Measurements from ENCODE around the gene HRAS. TPM values are rescaled to one million over a fixed set of nuclear protein-coding genes. Genes with fewer than 3 reads are reported as not detected.

Gene HRAS
- polyA plus RNA-seq, 1 of the 3 experiments (the other 2 are of a cell fraction), result 217 TPM

DNA sequence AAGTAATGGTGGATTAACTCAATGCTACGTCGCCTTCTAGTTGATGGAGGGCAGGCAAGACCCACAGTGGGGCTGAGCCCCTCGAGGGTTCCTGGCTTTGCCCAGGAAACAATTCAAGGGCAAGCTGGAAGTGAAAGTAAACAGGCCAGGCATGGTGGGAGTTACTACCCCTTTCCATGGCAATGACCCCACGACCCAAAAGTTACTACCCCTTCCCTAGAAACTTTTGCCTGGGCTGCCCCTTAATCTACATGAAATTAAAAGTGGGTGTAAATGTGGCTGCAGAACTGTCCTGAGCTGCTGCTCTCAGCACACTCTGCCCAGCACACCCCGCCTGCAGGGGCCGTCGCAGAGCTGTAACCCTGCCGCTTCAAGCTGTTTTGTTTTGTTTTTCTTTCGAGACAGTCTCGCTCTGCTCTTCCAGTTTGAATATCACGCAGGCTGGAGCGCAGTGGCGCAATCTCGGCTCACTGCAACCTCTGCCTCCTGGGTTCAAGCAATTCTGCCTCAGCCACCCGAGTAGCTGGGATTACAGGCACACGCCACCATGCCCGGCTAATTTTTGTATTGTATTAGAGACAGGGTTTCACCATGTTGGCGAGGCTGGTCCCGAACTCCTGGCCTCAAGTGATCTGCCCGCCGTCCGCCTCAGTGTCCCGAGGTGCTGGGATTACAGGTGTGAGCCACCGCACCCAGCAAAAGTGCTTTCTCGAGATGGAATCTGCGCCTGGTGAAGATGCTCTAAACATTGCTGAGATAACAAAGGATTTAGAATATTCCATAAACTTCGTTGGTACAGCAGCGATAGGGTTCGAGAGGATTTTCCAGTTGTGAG is 22.4 kb downstream of the HRAS start (continued):
- TF ChIP-seq, protein P1, sequence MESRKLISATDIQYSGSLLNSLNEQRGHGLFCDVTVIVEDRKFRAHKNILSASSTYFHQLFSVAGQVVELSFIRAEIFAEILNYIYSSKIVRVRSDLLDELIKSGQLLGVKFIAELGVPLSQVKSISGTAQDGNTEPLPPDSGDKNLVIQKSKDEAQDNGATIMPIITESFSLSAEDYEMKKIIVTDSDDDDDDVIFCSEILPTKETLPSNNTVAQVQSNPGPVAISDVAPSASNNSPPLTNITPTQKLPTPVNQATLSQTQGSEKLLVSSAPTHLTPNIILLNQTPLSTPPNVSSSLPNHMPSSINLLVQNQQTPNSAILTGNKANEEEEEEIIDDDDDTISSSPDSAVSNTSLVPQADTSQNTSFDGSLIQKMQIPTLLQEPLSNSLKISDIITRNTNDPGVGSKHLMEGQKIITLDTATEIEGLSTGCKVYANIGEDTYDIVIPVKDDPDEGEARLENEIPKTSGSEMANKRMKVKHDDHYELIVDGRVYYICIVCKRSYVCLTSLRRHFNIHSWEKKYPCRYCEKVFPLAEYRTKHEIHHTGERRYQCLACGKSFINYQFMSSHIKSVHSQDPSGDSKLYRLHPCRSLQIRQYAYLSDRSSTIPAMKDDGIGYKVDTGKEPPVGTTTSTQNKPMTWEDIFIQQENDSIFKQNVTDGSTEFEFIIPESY (IDR thresholded peaks at IDR 0.05; ENCODE audit: borderline replicate concordance, low read depth), result no peak
- TF ChIP-seq GABPA (IDR thresholded peaks at IDR 0.05; ENCODE audit: low read depth), result no peak
- no peak for TF ChIP-seq POLR2AphosphoS5 (IDR thresholded peaks at IDR 0.05; ENCODE audit: low read depth, low read length)
- TF ChIP-seq MEF2A (IDR thresholded peaks at IDR 0.05; ENCODE audit: borderline replicate concordance, low read depth), result no peak
- no peak for TF ChIP-seq FOSL2 (IDR thresholded peaks at IDR 0.05; ENCODE audit: borderline replicate concordance, low read depth)
- TF ChIP-seq MXI1 (IDR thresholded peaks at IDR 0.05; ENCODE audit: low read depth, low read length), result no peak
- TF ChIP-seq, protein P2, sequence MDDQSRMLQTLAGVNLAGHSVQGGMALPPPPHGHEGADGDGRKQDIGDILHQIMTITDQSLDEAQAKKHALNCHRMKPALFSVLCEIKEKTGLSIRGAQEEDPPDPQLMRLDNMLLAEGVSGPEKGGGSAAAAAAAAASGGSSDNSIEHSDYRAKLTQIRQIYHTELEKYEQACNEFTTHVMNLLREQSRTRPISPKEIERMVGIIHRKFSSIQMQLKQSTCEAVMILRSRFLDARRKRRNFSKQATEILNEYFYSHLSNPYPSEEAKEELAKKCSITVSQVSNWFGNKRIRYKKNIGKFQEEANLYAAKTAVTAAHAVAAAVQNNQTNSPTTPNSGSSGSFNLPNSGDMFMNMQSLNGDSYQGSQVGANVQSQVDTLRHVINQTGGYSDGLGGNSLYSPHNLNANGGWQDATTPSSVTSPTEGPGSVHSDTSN (IDR thresholded peaks at IDR 0.05), result no peak
- TF ChIP-seq, protein P3, sequence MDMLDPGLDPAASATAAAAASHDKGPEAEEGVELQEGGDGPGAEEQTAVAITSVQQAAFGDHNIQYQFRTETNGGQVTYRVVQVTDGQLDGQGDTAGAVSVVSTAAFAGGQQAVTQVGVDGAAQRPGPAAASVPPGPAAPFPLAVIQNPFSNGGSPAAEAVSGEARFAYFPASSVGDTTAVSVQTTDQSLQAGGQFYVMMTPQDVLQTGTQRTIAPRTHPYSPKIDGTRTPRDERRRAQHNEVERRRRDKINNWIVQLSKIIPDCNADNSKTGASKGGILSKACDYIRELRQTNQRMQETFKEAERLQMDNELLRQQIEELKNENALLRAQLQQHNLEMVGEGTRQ (IDR thresholded peaks at IDR 0.05; ENCODE audit: borderline replicate concordance, low read depth, low read length), result no peak
- TF ChIP-seq SMC3 (IDR thresholded peaks at IDR 0.05; ENCODE audit: low read depth, low read length), result no peak
- TF ChIP-seq FOXJ3 (CRISPR knock-in tag; IDR thresholded peaks at IDR 0.05), result no peak
- TF ChIP-seq TAF1 (IDR thresholded peaks at IDR 0.05; ENCODE audit: borderline replicate concordance, low read depth, low read length), result no peak
- TF ChIP-seq, protein P4, sequence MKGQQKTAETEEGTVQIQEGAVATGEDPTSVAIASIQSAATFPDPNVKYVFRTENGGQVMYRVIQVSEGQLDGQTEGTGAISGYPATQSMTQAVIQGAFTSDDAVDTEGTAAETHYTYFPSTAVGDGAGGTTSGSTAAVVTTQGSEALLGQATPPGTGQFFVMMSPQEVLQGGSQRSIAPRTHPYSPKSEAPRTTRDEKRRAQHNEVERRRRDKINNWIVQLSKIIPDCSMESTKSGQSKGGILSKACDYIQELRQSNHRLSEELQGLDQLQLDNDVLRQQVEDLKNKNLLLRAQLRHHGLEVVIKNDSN (IDR thresholded peaks at IDR 0.05; ENCODE audit: borderline replicate concordance, low read depth), result no peak
- TF ChIP-seq GATA2 (CRISPR knock-in tag; IDR thresholded peaks at IDR 0.05), result no peak
- no peak for TF ChIP-seq EZH2phosphoT487 (IDR thresholded peaks at IDR 0.05; ENCODE audit: borderline replicate concordance, low read depth)

DNA sequence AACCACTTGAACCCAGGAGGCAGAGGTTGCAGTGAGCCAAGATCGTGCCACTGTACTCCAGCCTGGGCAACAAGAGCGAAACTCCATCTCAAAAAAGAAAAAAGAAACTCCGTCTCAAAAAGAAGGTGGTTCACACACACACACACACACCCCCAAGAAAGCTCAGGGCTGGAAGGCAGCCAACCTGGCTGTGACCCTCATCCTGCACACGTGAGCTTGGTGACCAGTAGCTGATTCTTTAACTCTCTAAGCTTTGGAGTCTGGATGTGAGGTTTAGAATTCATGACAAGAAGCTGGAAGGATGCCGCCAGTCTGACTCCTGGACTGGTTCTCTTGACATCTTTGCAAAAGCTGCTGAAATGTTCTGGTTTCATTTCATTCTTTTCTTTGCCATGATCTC is 26.4 kb downstream of the HRAS start:
- H3K9ac ChIP-seq, result no peak overlapping the region
- no peak overlapping the region for H3K4me3 ChIP-seq (ENCODE audit: low read depth in 2 of 2, low read length in 1 of 2)
- no peak overlapping the region for H3K27ac ChIP-seq (ENCODE audit: low read depth in 2 of 2, low read length in 1 of 2)
- no peak overlapping the region for H3K4me2 ChIP-seq
- H3K9me2 ChIP-seq, result no peaks in the 10 kb centered on the region
- no peaks in the 10 kb centered on the region for H4K20me1 ChIP-seq (ENCODE audit: insufficient read depth)
- peaks cover 6 to 21% of the 10 kb centered on the region in 2 experiments for H3K36me3 ChIP-seq (replicated peaks in 1 of 2; ENCODE audit: control insufficient read depth in 1 of 2, insufficient read depth in 2 of 2, low read length in 1 of 2)
- ChIA-PET POLR2A (no interaction called here), CTCF (interaction anchor here (0.9 to 2.5 kb wide), 3 partner anchors 10 to 60 kb away, joined by 4 to 15 read pairs (median 4); no protein-coding TSS in a partner anchor)
- no peak overlapping the region for H2AFZ ChIP-seq (ENCODE audit: low read depth)
- H3K27me3 ChIP-seq (ENCODE audit: insufficient read depth), result no peaks in the 10 kb centered on the region
- no peak for TF ChIP-seq RFX5 (IDR thresholded peaks at IDR 0.05; ENCODE audit: low read length)
- no peak for TF ChIP-seq RAD21 (IDR thresholded peaks at IDR 0.05; ENCODE audit: low read length)
- TF ChIP-seq FOXM1 (IDR thresholded peaks at IDR 0.05; ENCODE audit: low read depth), result no peak
- TF ChIP-seq MEF2A (IDR thresholded peaks at IDR 0.05; ENCODE audit: borderline replicate concordance, low read depth), result no peak
- no peak for TF ChIP-seq GATA2 (CRISPR knock-in tag; IDR thresholded peaks at IDR 0.05)
- no peak for TF ChIP-seq TCF12 (IDR thresholded peaks at IDR 0.05)
- no peak for TF ChIP-seq POLR2AphosphoS5 (IDR thresholded peaks at IDR 0.05; ENCODE audit: low read depth, low read length)
- no peak for TF ChIP-seq JUND (IDR thresholded peaks at IDR 0.05)
- no peak for TF ChIP-seq NFIC (IDR thresholded peaks at IDR 0.05; ENCODE audit: borderline replicate concordance)
- TF ChIP-seq MXI1 (IDR thresholded peaks at IDR 0.05; ENCODE audit: low read depth, low read length), result no peak
- peaks cover 7 to 9% of the 10 kb centered on the region in 2 experiments; a peak in 2 of 4 replicates for H3K4me1 ChIP-seq (ENCODE audit: control insufficient read depth in 1 of 2, insufficient read depth in 2 of 2, low read depth in 1 of 2, low read length in 1 of 2)
- 98% methylated on average over 5 of the region's 5 CpGs for WGBS (ENCODE audit: low lambda C conversion rate)
- peaks cover 44% of the 10 kb centered on the region for H3K79me2 ChIP-seq (ENCODE audit: insufficient read depth)
- no peak for DNase-seq
- H3K9me3 ChIP-seq, result no peaks in the 10 kb centered on the region
- H3F3A ChIP-seq (replicated peaks; ENCODE audit: insufficient read depth), result peaks cover 4% of the 10 kb centered on the region
